Measurements from ENCODE around the gene RAP1GDS1. TPM values are rescaled to one million over a fixed set of nuclear protein-coding genes. Genes with fewer than 3 reads are reported as not detected.
"Not testable (repeated sequence)": the region's sequence is repeated elsewhere in the genome, so short reads cannot be mapped to it uniquely, and the experiment has no call there.

RAP1GDS1 gene
- total RNA-seq, 1 donor from 2014 or later, result 161 TPM

GRCh38 chr4:98345838-98346237 lies 84.7 kb downstream of the RAP1GDS1 start:
- DNase-seq (ENCODE audit: low spot score in 2 of 2) (no peak), FAIRE-seq (no peak)

GRCh38 chr4:98352396-98352795 lies 91.2 kb downstream of the RAP1GDS1 start:
- FAIRE-seq, result no peak
- DNase-seq (ENCODE audit: low spot score in 2 of 2), result no peak

- FAIRE-seq (no peak), DNase-seq (ENCODE audit: low spot score in 2 of 2) (no peak)
Observed at GRCh38 chr4:98352940-98353339, 91.8 kb downstream of the RAP1GDS1 start.

GRCh38 chr4:98358630-98359248 lies 97.6 kb downstream of the RAP1GDS1 start:
- DNase-seq (ENCODE audit: low spot score in 2 of 2) (no peak), FAIRE-seq (no peak)

GRCh38 chr4:98359646-98360045 lies 98.5 kb downstream of the RAP1GDS1 start:
- FAIRE-seq, result no peak
- DNase-seq (ENCODE audit: low spot score in 2 of 2), result no peak

- DNase-seq (ENCODE audit: low spot score in 2 of 2) (no peak), FAIRE-seq (no peak)
Observed at GRCh38 chr4:98363431-98363830, 102.2 kb downstream of the RAP1GDS1 start.

- not testable (repeated sequence) for FAIRE-seq; DNase-seq (ENCODE audit: low spot score in 2 of 2)
Observed at GRCh38 chr4:98366275-98366674, 105.1 kb downstream of the RAP1GDS1 start.

- not testable (repeated sequence) for FAIRE-seq; DNase-seq (ENCODE audit: low spot score in 2 of 2)
Observed at GRCh38 chr4:98368000-98368399, 106.8 kb downstream of the RAP1GDS1 start.

GRCh38 chr4:98369322-98369721 lies 108.1 kb downstream of the RAP1GDS1 start:
- FAIRE-seq, result no peak
- DNase-seq (ENCODE audit: low spot score in 2 of 2), result no peak

- FAIRE-seq (no peak), DNase-seq (ENCODE audit: low spot score in 2 of 2) (no peak)
Observed at GRCh38 chr4:98374643-98375042, 113.5 kb downstream of the RAP1GDS1 start.

GRCh38 chr4:98377559-98377958 lies 116.4 kb downstream of the RAP1GDS1 start:
- DNase-seq (ENCODE audit: low spot score in 2 of 2) (no peak), FAIRE-seq (peak; percentile 81)

GRCh38 chr4:98381306-98381705 lies 120.1 kb downstream of the RAP1GDS1 start:
- DNase-seq (ENCODE audit: low spot score in 2 of 2) (no peak), FAIRE-seq (no peak)

GRCh38 chr4:98383431-98384106 lies 122.4 kb downstream of the RAP1GDS1 start:
- peak; percentile 69 for FAIRE-seq

GRCh38 chr4:98385831-98386230 lies 124.6 kb downstream of the RAP1GDS1 start:
- no peak for DNase-seq (ENCODE audit: low spot score in 2 of 2)
- FAIRE-seq, result no peak

More at GRCh38 chr4:98383431-98384106, 122.4 kb downstream of the RAP1GDS1 start:
- no peak for DNase-seq (ENCODE audit: low spot score in 2 of 2)

GRCh38 chr4:98387345-98388026 lies 126.3 kb downstream of the RAP1GDS1 start:
- no peak for FAIRE-seq

GRCh38 chr4:98394134-98394533 lies 132.9 kb downstream of the RAP1GDS1 start:
- DNase-seq (ENCODE audit: low spot score in 2 of 2) (no peak), FAIRE-seq (no peak)

More at GRCh38 chr4:98387345-98388026, 126.3 kb downstream of the RAP1GDS1 start:
- no peak for DNase-seq (ENCODE audit: low spot score in 2 of 2)

- FAIRE-seq, result no peak
Observed at GRCh38 chr4:98399915-98400314, 138.7 kb downstream of the RAP1GDS1 start.

GRCh38 chr4:98406819-98407218 lies 145.6 kb downstream of the RAP1GDS1 start:
- no peak for DNase-seq (ENCODE audit: low spot score in 2 of 2)
- no peak for FAIRE-seq

More at GRCh38 chr4:98399915-98400314, 138.7 kb downstream of the RAP1GDS1 start:
- DNase-seq (ENCODE audit: low spot score in 2 of 2), result no peak

GRCh38 chr4:98411731-98412130 lies 150.5 kb downstream of the RAP1GDS1 start:
- no peak for FAIRE-seq
- no peak for DNase-seq (ENCODE audit: low spot score in 2 of 2)

GRCh38 chr4:98416844-98417243 lies 155.7 kb downstream of the RAP1GDS1 start:
- FAIRE-seq (no peak), DNase-seq (ENCODE audit: low spot score in 2 of 2) (no peak)

GRCh38 chr4:98420151-98420550 lies 159.0 kb downstream of the RAP1GDS1 start:
- DNase-seq (ENCODE audit: low spot score in 2 of 2), result not testable (repeated sequence)
- FAIRE-seq, result peak; percentile 37
